MG63 (cell line): Measurements from ENCODE around the gene LYRM4. TPM values are rescaled to one million over a fixed set of nuclear protein-coding genes. Genes with fewer than 3 reads are reported as not detected.

ENCODE experiments used
- total RNA-seq: library from RNA; depleted of rRNA; stranded (reverse); fragments of >200 nt; shearing (Covaris generic); gene quantifications from 2 replicates; pipeline ENCODE4 v1.2.3, GENCODE V29; 2014; ENCODE audit warnings: low replicate concordance; rRNA removed

LYRM4 gene
- total RNA-seq, 1 experiment from 2014 or later: 35.0 TPM

Other genes starting within 250 kb of the LYRM4 start
- 0.16 TPM in 1 of 2 replicates, not detected in the other for gene PPP1R3G, start 175.6 kb downstream of the LYRM4 start, total RNA-seq
- gene FARS2, start 563 bp upstream of the LYRM4 start, total RNA-seq: 7.9 and 17.3 TPM in 2 replicates